Activated naive CD4-positive, alpha-beta T cell treated with anti-CD3 and anti-CD28 coated beads, Interleukin-2, amount 50 U/mL, for 16 hours (primary cell): ENCODE data around the gene NEK1.

Experiments used
- DNase-seq: peaks from one replicate; pipeline ENCODE4 v3.0.0-alpha.2; 2020

The NEK1 gene

GRCh38 chr4:169417629-169418282 lies 194.6 kb downstream of the NEK1 start:
- no peak for DNase-seq

DNA sequence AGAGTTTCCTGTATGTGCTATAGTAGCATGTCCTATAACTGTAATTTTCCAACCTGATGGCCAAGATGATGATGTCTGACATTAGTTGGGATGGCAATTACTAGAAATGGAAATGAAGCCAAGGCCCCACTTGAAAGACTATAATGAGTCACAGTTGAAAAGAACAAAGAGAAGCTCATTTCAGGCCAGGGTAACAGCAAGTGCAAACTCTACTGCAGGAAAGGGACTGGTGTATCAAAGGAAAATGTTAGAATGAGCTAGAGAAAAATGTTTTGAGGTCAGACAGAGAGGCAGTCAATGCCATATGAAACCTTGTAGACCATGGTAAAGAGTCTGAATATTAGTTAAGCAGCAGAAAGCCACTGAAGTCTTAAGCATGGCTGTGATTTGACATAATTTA lies 195.4 kb downstream of the NEK1 start:
- no peak for DNase-seq

GRCh38 chr4:169416461-169416860 lies 195.9 kb downstream of the NEK1 start:
- no peak for DNase-seq

DNA sequence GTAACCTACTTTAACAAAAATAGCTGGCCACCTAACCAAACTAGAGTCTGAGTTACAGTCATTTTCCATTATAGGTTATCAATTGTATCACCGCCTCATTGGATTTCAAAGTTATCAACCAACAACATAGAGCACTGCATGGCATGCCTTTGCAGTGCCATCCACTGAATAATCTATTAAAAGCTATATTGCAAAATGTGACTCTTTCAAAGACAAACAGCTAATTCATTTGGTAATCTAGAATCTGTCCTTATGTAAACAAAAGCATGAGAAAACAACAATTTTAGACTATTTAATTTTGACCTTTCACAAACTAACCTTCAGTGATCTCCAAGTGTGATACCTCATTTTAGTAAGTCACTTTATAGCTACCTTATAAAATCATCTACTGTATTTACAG lies 197.5 kb downstream of the NEK1 start:
- DNase-seq: no peak

- no peak for DNase-seq
Observed at GRCh38 chr4:169412046-169412445, 200.3 kb downstream of the NEK1 start.

GRCh38 chr4:169410839-169411770 lies 201.3 kb downstream of the NEK1 start:
- peak; percentile 21 for DNase-seq

- no peak for DNase-seq
Observed at GRCh38 chr4:169407217-169407845, 205.1 kb downstream of the NEK1 start.

DNA sequence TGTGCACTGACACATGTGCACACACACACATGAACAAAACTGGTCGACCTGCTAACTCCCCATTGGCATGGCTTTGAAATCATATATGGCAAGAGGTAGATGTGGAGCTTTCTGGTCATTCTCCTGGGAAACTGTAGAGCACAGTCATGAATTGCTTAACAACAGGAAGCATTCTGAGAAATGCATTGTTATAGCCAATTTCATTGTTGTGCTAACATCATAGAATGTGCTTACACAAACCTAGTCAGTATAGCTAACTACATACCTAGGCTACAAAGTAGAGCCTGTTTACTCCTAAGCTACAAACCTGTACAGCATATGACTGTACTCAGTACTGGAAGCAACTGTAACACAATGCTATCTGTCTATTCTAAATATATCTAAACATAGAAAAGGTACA lies 207.4 kb downstream of the NEK1 start:
- no peak for DNase-seq

- DNase-seq: no peak
Observed at GRCh38 chr4:169400832-169401231, 211.6 kb downstream of the NEK1 start.

DNA sequence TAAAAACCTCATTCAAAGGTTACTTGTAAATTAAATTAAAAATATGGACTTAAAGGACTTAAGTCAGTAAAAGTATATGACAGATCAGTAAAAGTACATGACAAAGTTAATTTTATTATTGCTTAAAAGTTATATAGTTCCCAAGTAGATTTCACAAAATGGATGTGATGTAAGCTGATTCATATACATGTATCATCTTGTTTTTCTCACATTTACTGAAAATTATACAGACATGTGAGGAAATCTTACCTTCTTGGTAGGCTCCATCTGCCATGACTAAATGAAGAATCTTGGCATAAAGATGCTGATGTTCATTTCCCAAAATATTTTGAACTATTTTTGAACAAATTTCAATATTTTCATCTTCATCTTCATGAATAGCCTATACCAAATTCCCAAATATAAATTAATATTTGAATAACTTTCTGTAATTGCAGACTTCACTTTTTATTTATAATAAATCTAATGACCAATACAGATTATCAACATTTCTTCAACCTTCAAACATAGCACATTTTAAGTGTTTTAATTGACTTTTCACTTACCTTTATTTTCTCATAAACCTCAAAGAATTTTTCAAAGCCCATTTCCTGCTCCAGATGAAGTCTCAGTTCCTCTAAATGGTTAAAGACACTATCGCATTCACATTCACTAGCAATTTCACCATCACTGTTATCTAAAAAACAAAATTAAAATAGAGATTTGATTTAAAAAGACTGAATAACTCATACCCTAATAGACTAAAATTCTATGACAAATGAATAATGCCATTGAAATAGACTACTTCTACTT lies 212.2 kb downstream of the NEK1 start:
- DNase-seq: no peak

GRCh38 chr4:169398316-169398715 lies 214.1 kb downstream of the NEK1 start:
- DNase-seq: no peak

DNA sequence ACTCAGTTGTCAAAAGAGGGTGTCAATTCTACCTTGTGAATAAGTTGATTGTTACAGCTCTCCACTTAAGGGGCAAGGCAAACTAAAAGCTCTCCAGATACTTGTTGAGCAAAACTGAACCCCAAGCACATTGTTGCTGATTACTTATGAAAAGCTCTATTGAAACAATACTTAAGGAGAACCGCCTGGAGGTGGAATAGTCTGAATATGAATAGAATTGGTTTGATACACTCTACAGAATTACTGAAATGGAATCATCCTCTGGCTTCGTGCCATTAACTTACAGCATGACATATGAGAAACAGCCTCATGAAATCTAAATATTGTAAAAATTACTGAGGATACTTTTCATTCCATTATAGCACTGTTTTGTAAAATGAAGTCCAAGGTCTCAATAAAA lies 214.6 kb downstream of the NEK1 start:
- DNase-seq: no peak

GRCh38 chr4:169385376-169385775 lies 227.0 kb downstream of the NEK1 start:
- DNase-seq: no peak

DNA sequence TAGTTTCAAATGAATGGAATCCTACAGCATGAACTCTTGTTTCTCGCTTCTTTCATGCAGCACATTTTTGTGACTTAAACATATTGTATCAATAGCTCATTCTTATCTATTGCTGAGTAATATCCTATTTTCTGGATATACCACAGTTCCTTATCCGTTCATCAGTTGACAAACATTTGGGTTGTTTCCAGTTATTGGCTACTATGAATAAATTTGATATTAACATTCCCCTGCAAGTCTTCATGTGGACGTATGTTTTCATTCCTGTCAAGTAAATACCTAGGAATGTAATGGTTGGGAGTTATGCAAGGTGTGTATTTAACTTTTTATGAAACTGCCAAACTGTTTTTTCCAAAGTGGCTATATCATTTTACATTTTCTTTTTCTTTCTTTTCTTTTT lies 227.6 kb downstream of the NEK1 start:
- no peak for DNase-seq

- DNase-seq: no peak
Observed at GRCh38 chr4:169383724-169384123, 228.7 kb downstream of the NEK1 start.

GRCh38 chr4:169379688-169380087 lies 232.7 kb downstream of the NEK1 start:
- DNase-seq: no peak

DNA sequence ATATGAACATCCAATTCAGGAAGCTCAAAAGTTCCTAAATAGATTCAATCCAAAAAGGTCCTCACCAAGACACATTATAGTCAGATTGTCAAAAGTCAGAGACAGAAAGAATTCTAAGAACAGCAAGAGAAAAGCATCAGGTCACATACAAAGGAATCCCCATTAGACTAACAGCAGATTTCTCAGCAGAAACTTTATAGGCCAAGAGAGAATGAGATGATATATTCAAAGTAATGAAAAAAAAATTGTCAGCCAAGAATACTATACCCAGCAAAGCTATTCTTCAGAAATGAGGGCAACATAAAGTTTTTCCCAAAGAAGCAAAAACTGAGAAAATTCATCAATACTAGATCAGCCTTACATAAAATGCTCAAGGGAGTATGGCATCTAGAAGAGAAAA lies 235.0 kb downstream of the NEK1 start:
- DNase-seq: no peak

DNA sequence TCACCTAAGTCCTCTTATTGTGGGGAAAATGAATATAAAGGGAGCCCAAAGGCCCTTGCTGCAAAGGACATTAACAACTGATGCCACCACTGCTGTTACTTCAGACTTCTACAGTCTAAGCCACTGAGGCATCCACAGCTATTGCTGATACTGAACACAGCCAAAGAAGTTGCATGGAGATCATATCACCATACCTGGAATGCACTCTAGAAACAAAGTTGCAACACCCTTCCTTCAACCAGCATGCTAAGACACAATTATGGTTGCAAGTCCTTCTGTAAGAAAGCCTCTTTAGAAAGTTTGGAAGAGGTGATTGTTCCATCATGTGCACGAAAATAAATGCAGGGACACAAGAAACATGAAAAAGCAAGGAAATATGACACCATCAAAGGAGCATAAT lies 236.0 kb downstream of the NEK1 start:
- DNase-seq: no peak

GRCh38 chr4:169372791-169373190 lies 239.6 kb downstream of the NEK1 start:
- no peak for DNase-seq

- DNase-seq: no peak
Observed at GRCh38 chr4:169369634-169370033, 242.7 kb downstream of the NEK1 start.

GRCh38 chr4:169367826-169368225 lies 244.6 kb downstream of the NEK1 start:
- DNase-seq: no peak

GRCh38 chr4:169366821-169367220 lies 245.6 kb downstream of the NEK1 start:
- DNase-seq: no peak

DNA sequence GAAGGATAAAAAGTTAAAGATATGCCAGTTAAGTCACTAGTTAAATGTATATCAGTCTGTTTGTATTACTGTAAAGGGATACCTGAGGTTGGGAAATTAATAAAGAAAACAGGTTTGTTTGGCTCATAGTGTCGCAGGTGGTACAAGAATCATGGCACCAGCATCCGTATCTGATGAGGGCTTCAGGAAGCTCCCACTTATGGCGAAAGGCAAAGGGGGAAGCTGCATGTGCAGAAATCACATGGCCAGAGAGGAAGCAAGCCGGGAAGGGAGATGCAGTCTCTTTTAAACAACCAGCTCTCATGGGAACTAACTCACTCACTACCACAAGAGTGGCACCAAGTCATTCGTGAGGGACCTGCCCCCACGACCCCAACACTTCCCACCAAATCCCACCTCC lies 249.8 kb downstream of the NEK1 start:
- DNase-seq: no peak
